Lower leg skin (tissue), 4 donors: ENCODE results near the gene SBK3. TPM values are rescaled to one million over a fixed set of nuclear protein-coding genes. Genes with fewer than 3 reads are reported as not detected.

Source experiments
- DNase-seq, 2 donors: peaks; one replicate each; pipeline ENCODE4 v3.0.0-alpha.2; 2019; ENCODE audit warnings: low spot score in 2 of 2
- H3K4me3 ChIP-seq: fragments of 200-600 bp; sonication (generic); 2 replicates; pipeline ENCODE4 v1.5.1; 2017; ENCODE audit warnings: mild to moderate bottlenecking, low read depth; ENCODE audit not compliant: poor library complexity, severe bottlenecking
- POLR2A ChIP-seq, 2 donors: fragments of 450-650 bp; IDR thresholded peaks; one replicate each; pipeline ENCODE4 v1.6.1; 2016 to 2017; ENCODE audit warnings: antibody characterized with exemption in 2 of 2, mild to moderate bottlenecking in 1 of 2, moderate library complexity in 1 of 2
- WGBS, 2 donors: methylation state at CpG; one replicate each; pipeline ENCODE4 v1.1.5; 2018; 5-methylcytosine and 5-hydroxymethylcytosine counted together
- intact Hi-C: fragments of 100-400 bp; cut with DNase I; formaldehyde crosslinking; loops from one replicate; pipeline ENCODE4 v1.15.0; 2023; ENCODE audit warnings: low total_unique reads
- total RNA-seq, 4 donors: library from RNA; depleted of rRNA; stranded (reverse); fragments of >200 nt; gene quantifications; one replicate each; pipeline ENCODE4 v1.1.0, GENCODE V29; 2016
- TF ChIP-seq, protein P1 (sequence below), 3 donors: fragments of 450-650 bp; IDR thresholded peaks; one replicate each; pipeline ENCODE4 v1.5.1; 2016; ENCODE audit warnings: antibody characterized with exemption in 3 of 3, mild to moderate bottlenecking in 3 of 3, moderate library complexity in 2 of 3

The SBK3 gene
- total RNA-seq, 4 donors from 2014 or later: 0.26 TPM; not detected in 3

DNA sequence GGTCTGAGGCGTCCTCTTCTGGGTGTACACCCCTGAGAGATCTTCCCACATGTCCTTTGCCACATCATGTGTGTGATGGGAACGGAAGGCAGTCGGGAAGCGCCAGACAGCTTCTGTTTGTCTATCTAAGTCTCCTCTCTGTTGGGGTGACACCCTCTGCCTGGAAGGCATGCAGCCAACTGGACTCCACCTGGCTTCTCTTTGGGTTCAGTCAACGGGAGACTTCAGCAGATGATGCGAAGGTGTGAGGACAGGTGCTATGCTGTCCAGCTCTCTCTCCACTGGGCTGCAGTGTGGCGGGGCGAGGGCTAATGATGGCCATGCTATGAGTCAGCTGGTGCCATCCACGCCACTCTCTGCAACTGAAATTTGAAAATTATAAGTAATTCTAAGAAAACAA lies 14.3 kb upstream of the SBK3 start:
- intact Hi-C loops: no loop called here
- no peak for DNase-seq
- WGBS, 2 donors: 70 to 77% methylated on average over 9 of the region's 9 CpGs
- no peak for TF ChIP-seq POLR2A (IDR thresholded peaks at IDR 0.05)
- H3K4me3 ChIP-seq: no peak overlapping the region

DNA sequence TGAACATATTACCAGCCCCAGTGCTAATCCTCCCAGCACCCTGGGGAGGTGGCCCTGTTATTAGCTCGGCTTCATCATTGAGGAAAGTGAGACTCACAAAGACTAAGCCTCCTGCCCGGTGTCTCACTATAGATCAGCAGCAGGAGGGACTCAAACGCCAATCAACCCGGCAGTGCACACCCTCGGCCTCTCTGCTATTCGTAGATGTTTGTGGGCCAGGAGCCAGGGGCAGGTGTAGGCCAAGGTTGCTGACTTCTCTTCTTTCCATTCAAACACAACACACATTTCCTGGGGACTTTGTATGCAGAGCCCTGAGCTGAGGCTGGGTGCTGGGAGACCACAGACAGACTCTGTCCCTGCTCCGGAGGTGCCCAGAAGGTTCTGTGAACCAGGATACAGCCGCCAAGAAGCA lies 9.4 kb upstream of the SBK3 start:
- WGBS, 2 donors: 58 to 74% methylated on average over 8 of the region's 8 CpGs
- TF ChIP-seq, protein P1, sequence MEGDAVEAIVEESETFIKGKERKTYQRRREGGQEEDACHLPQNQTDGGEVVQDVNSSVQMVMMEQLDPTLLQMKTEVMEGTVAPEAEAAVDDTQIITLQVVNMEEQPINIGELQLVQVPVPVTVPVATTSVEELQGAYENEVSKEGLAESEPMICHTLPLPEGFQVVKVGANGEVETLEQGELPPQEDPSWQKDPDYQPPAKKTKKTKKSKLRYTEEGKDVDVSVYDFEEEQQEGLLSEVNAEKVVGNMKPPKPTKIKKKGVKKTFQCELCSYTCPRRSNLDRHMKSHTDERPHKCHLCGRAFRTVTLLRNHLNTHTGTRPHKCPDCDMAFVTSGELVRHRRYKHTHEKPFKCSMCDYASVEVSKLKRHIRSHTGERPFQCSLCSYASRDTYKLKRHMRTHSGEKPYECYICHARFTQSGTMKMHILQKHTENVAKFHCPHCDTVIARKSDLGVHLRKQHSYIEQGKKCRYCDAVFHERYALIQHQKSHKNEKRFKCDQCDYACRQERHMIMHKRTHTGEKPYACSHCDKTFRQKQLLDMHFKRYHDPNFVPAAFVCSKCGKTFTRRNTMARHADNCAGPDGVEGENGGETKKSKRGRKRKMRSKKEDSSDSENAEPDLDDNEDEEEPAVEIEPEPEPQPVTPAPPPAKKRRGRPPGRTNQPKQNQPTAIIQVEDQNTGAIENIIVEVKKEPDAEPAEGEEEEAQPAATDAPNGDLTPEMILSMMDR (IDR thresholded peaks at IDR 0.05): no peak
- no peak for TF ChIP-seq POLR2A (IDR thresholded peaks at IDR 0.05)

DNA sequence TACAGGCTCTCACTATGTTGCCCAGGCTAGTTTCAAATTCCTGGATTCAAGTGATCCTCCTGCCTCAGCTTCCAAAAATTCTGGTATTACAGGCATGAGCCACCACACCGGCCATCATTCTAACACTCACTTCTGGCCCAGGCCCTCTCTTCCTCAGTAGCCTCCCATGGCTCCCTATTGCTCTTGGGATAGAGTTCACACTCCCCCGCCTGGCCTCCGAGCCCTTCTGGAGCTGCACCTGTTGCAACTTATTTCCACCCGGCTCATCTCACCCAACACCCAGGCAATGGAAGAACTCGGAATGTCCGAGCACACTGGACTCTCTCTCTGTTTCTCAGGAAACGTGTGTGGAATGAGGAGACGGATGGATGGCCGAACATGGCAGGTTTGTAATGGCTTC lies 9.0 kb upstream of the SBK3 start:
- TF ChIP-seq POLR2A (IDR thresholded peaks at IDR 0.05): no peak
- TF ChIP-seq, protein P1 (IDR thresholded peaks at IDR 0.05): no peak
- DNase-seq: no peak
- H3K4me3 ChIP-seq: no peak overlapping the region
- WGBS, 2 donors: 88 to 93% methylated on average over 9 of the region's 9 CpGs
- intact Hi-C loops: no loop called here

More for the DNA sequence above, 9.4 kb upstream of the SBK3 start:
- no peak for DNase-seq
- intact Hi-C loops: no loop called here
- no peak overlapping the region for H3K4me3 ChIP-seq

DNA sequence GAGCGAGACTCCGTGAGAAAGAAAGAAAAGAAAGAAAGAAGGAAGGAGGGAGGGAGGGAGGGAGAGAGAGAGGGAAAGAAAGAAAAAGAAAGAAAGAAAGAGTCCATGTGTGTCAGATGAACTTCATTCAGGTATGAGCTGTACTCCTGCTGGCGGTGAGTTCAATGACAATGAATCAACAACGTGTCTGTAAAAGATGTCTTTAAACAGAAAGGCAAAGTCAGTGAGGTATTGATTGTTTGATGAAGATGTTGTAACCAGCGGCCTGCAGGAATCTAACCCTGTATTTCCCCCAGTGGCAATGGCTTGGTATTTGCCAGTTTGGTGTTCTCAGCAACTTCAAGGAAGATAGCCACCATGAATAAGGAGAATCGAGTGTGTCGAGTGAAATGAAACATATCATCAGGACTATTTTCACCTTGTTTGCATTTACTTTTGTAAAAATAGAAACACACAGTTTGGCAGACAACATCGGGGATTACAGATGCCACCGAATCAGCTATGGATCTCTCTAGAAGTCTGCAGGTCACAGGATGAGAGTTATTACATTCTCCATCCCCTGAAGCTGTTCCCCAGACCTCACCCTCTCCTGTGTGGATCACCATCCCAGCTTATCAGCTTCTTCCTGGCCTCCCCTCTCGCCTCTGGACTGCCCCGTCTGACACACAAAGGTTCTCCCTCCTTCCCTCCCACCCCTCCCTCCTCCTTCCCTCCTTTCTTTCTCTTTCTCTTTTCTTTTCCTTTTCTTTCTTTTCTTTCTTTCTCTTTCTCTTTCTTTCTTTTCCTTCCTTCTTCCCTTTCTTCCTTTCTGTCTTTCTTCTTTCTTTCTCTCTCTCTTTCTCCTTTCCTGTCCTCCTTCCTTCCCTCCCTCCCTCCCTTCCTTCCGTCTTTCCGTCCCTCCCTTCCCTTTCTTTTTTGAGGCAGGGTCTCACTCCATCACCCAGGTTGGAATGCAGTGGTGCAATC lies 8.2 kb upstream of the SBK3 start:
- TF ChIP-seq, protein P1 (IDR thresholded peaks at IDR 0.05): no peak
- no peak for TF ChIP-seq POLR2A (IDR thresholded peaks at IDR 0.05)
- WGBS, 2 donors: 54 to 55% methylated on average over 13 of the region's 13 CpGs
- no peak for DNase-seq
- intact Hi-C loops: no loop called here
- H3K4me3 ChIP-seq: no peak overlapping the region

DNA sequence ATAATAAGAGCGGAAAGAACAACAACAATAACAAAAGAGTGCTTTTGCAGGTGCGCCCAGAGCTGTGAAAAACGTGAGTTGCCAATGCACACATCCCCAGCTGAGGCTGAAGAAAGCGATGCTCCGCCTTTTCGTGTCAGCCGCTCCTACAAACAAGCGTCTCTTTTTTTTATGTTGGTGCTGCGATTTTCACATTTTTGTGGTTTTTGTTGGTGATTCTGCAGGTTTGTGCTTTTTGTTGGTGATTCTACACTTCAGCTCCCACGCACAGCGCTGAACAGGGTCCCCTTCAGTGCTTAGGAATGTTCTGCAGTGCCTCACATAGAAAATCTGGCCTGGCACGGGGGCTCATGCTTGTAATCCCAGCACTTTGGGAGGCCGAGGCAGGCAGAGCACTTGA lies 7.3 kb upstream of the SBK3 start:
- WGBS, 2 donors: 44 to 53% methylated on average over 13 of the region's 13 CpGs
- no peak for DNase-seq
- intact Hi-C loops: no loop called here
- TF ChIP-seq, protein P1 (IDR thresholded peaks at IDR 0.05): no peak
- no peak for TF ChIP-seq POLR2A (IDR thresholded peaks at IDR 0.05)
- no peak overlapping the region for H3K4me3 ChIP-seq

DNA sequence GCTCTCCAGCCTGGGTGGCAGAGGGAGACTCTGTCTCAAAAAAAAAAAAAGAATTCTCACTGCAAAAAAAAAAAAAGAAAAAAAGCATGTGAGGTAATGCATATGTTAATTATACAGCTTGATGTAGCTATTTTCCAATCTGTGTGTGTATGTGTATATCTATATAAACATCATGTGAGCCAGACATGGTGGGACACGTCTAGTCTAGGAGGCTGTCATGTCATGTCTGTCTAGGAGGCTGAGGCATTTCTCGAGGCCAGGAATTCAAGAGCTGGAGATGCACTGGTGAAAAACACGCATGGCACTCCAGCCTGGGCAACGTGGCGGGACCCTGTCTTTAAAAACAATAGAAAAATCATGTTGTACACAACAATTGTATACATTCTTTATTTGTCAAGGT lies 6.9 kb upstream of the SBK3 start:
- intact Hi-C loops: no loop called here
- WGBS, 2 donors: 49 to 51% methylated on average over 5 of the region's 5 CpGs
- no peak for DNase-seq
- H3K4me3 ChIP-seq: no peak overlapping the region
- no peak for TF ChIP-seq POLR2A (IDR thresholded peaks at IDR 0.05)
- TF ChIP-seq, protein P1 (IDR thresholded peaks at IDR 0.05): no peak
